ENCODE results near the gene INSYN2B. TPM values are rescaled to one million over a fixed set of nuclear protein-coding genes. Genes with fewer than 3 reads are reported as not detected.

The INSYN2B gene
- total and polyA plus RNA-seq, 11 donors: 0.12 to 0.59 (median 0.17) TPM; not detected in 6

DNA sequence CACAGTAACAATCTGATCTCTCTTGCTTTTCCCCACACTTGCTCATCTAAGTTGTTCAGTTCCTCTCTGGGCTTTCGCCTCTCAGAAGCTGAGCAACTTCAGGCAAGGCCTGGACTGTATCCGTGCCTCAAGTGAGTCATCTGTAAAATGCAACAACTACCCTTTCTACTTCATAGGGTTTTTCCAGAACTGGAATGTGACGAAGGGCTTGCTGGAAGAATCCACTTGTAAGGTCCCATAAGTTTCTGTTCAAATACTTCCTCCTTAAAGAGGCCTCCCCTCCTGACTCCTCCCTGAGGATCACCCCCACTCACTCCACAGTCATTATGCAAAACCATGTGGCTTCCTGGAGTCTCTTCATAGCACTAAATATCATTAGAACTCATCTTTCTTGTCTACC is 17.5 kb upstream of the INSYN2B start:
- Histone ChIP-seq H3K9me3 (no peaks in the 10 kb centered on the region), H3K4me3 (no peak overlapping the region), H3K27ac (no peak overlapping the region), H3K36me3 (peaks cover 0 to 44% (median 0%) of the 10 kb centered on the region in 9 donors), H3K27me3 (no peaks in the 10 kb centered on the region), H3K4me1 (no peaks in the 10 kb centered on the region)
- TF ChIP-seq, protein P1, sequence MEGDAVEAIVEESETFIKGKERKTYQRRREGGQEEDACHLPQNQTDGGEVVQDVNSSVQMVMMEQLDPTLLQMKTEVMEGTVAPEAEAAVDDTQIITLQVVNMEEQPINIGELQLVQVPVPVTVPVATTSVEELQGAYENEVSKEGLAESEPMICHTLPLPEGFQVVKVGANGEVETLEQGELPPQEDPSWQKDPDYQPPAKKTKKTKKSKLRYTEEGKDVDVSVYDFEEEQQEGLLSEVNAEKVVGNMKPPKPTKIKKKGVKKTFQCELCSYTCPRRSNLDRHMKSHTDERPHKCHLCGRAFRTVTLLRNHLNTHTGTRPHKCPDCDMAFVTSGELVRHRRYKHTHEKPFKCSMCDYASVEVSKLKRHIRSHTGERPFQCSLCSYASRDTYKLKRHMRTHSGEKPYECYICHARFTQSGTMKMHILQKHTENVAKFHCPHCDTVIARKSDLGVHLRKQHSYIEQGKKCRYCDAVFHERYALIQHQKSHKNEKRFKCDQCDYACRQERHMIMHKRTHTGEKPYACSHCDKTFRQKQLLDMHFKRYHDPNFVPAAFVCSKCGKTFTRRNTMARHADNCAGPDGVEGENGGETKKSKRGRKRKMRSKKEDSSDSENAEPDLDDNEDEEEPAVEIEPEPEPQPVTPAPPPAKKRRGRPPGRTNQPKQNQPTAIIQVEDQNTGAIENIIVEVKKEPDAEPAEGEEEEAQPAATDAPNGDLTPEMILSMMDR (IDR thresholded peaks at IDR 0.05): no peak
- TF ChIP-seq POLR2A (IDR thresholded peaks at IDR 0.05): no peak
- intact Hi-C loops (cut with DNase I): no loop called here
- WGBS, 4 donors: 86 to 96% (median 89%) methylated on average over 3 of the region's 3 CpGs
- no peak for DNase-seq
- no peak for ATAC-seq

DNA sequence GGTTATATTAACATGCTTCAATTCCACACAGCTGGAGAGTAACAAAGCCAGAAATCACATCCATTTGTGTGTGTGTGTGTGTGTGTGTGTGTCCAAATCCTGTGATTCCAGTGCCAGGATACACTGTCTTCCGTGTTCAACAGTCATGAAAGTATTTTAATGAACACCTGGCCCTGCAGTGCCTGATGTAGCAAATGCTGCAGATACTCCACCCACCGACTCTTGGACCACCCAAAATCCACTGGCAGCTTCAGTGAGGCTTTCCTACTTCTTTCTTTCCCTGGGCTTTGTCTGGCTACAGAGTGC is 13.1 kb upstream of the INSYN2B start:
- Histone ChIP-seq H3K4me3 (no peak overlapping the region), H3K27me3 (peaks cover 0 to 19% (median 0%) of the 10 kb centered on the region in 9 donors), H3K9me3 (no peaks in the 10 kb centered on the region), H3K36me3 (peaks cover 0 to 51% (median 0%) of the 10 kb centered on the region in 9 donors), H3K4me1 (no peaks in the 10 kb centered on the region), H3K27ac (no peak overlapping the region)
- intact Hi-C loops (cut with DNase I): no loop called here
- DNase-seq: no peak
- no peak for ATAC-seq
- 50 to 60% (median 55%) methylated on average over 2 of the region's 2 CpGs for WGBS, 4 donors
- no peak for TF ChIP-seq POLR2A (IDR thresholded peaks at IDR 0.05)
- TF ChIP-seq, protein P1 (IDR thresholded peaks at IDR 0.05): no peak

DNA sequence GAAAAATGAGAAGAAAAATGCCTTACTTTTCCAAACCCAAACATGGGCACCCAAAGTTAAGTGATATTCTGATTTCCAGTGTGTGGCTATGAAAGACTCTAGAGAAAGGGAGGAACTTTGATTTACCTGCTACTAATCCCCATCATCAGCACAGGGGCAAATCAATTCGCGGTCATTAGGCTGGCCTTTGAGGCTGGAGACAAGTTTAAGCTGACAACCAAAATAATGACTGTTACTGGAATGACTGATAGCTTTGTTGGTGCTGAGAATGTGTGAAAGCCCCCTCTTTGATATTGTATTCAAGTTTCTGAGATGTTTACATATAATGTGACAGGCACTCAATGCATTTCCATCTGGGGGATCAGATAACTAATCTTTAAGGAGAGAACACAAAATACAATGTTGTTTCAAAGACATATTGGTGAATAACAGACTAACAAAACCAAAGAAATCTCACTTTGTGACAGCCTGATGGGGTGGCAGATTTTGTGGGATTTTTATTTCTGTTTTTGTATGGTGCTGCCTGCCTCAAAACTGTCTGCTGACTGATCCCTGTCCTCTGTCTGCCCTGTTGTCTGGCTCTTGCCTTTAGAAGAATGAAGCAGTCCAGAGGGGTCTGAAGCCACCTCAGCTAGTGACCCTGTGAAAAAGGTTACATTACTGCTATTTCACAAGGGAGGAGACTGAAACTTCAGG is 12.6 kb upstream of the INSYN2B start:
- WGBS, 4 donors: 82 to 92% (median 84%) methylated on average over 2 of the region's 2 CpGs
- no peak for TF ChIP-seq POLR2A (IDR thresholded peaks at IDR 0.05)
- TF ChIP-seq, protein P1 (IDR thresholded peaks at IDR 0.05): no peak
- intact Hi-C loops (cut with DNase I): no loop called here

GRCh38 chr5:169991115-169991869 is 11.0 kb upstream of the INSYN2B start:
- Histone ChIP-seq H3K9me3 (no peaks in the 10 kb centered on the region), H3K27ac (no peak overlapping the region), H3K36me3 (peaks cover 0 to 54% (median 0%) of the 10 kb centered on the region in 9 donors), H3K27me3 (peaks cover 0 to 24% (median 0%) of the 10 kb centered on the region in 9 donors), H3K4me1 (peaks cover 0 to 2% (median 0%) of the 10 kb centered on the region in 12 donors), H3K4me3 (no peak overlapping the region)
- ATAC-seq: peak in 1 of 4 donors; percentile 45
- no peak for DNase-seq
- intact Hi-C loops (cut with DNase I): no loop called here
- TF ChIP-seq, protein P1 (IDR thresholded peaks at IDR 0.05): no peak
- TF ChIP-seq POLR2A (IDR thresholded peaks at IDR 0.05): no peak
- WGBS, 4 donors: 82 to 88% (median 86%) methylated on average over 7 to 8 of the region's 8 CpGs

More for the DNA sequence above, 12.6 kb upstream of the INSYN2B start:
- no peak overlapping the region for H3K27ac ChIP-seq
- no peak for DNase-seq
- H3K9me3 ChIP-seq: no peaks in the 10 kb centered on the region
- peaks cover 0 to 47% (median 0%) of the 10 kb centered on the region in 9 donors for H3K36me3 ChIP-seq
- H3K4me1 ChIP-seq: no peaks in the 10 kb centered on the region
- H3K4me3 ChIP-seq: no peak overlapping the region
- ATAC-seq: no peak
- H3K27me3 ChIP-seq: peaks cover 0 to 24% (median 0%) of the 10 kb centered on the region in 9 donors

Measured in heart left ventricle (tissue), 16 donors.